IMR-90 (cell line): ENCODE measurements around the gene TVP23C. TPM values are rescaled to one million over a fixed set of nuclear protein-coding genes. Genes with fewer than 3 reads are reported as not detected.

Source experiments
- ATAC-seq: fragments of 200-7000 bp; cut with Tn5 transposase; 2 replicates; pipeline ENCODE4 v1.9.1; 2020; ENCODE audit warnings: low read depth, mild to moderate bottlenecking, moderate library complexity
- BruUV-seq: library from RNA; stranded (reverse); fragments of 400-500 nt; replicated peaks from 2 replicates; lab custom pipeline; 2021; lab: Mats Ljungman, UMichigan
- CTCF ChIA-PET: fragments of 300-600 bp; formaldehyde crosslinking; extraction: SDS; loops from one replicate; lab custom pipeline; 2021; ENCODE audit warnings: antibody characterized with exemption; lab: Yijun Ruan, JAX
- POLR2A ChIA-PET: fragments of 300-600 bp; sonication (Branson Sonifier 250); formaldehyde crosslinking; loops from one replicate; lab custom pipeline; 2022; ENCODE audit warnings: antibody characterized with exemption; ENCODE audit not compliant: unreplicated experiment; lab: Charles Lee
- DNase-seq: peaks from one replicate; pipeline ENCODE4 v3.0.0; 2013
- H2AFZ ChIP-seq: replicated peaks from 2 replicates; pipeline ENCODE3; 2013; ENCODE audit warnings: low read length, mild to moderate bottlenecking; ENCODE audit not compliant: poor library complexity
- H2AK5ac ChIP-seq: 2 replicates; pipeline ENCODE4 v1.6.1; 2013; ENCODE audit warnings: low read depth, low read length, inconsistent platforms
- H2AK9ac ChIP-seq: replicated peaks from 2 replicates; pipeline ENCODE3; 2013; ENCODE audit warnings: mild to moderate bottlenecking, low read depth, low read length, moderate library complexity; ENCODE audit not compliant: poor library complexity
- H2BK120ac ChIP-seq: 2 replicates; pipeline ENCODE4 v1.6.1; 2013; ENCODE audit warnings: low read depth, low read length, inconsistent platforms
- H2BK15ac ChIP-seq: 3 replicates; pipeline ENCODE4 v1.6.1; 2013; ENCODE audit warnings: low read depth, low read length, inconsistent platforms
- H2BK20ac ChIP-seq: 2 replicates; pipeline ENCODE4 v1.6.1; 2013; ENCODE audit warnings: low read depth, mild to moderate bottlenecking, inconsistent platforms, low read length, moderate library complexity
- H2BK5ac ChIP-seq: 2 replicates; pipeline ENCODE4 v1.6.1; 2013; ENCODE audit warnings: mild to moderate bottlenecking, low read depth, low read length, inconsistent platforms; ENCODE audit not compliant: poor library complexity, severe bottlenecking
- H3K14ac ChIP-seq: replicated peaks from 2 replicates; pipeline ENCODE4 v1.6.1; 2013; ENCODE audit warnings: low read depth, low read length, inconsistent platforms
- H3K18ac ChIP-seq: 2 replicates; pipeline ENCODE4 v1.6.1; 2013; ENCODE audit warnings: low read depth, low read length, control low read depth
- H3K23ac ChIP-seq: 2 replicates; pipeline ENCODE4 v1.6.1; 2013; ENCODE audit warnings: low read depth, low read length, inconsistent platforms
- H3K27ac ChIP-seq: 2 replicates; pipeline ENCODE4 v1.5.1; 2013; ENCODE audit warnings: mild to moderate bottlenecking, control low read depth, low read length; ENCODE audit not compliant: insufficient read depth
- H3K27me3 ChIP-seq: 2 replicates; pipeline ENCODE4 v1.6.1; 2013; ENCODE audit warnings: low read length; ENCODE audit not compliant: control insufficient read depth, insufficient read depth
- H3K36me3 ChIP-seq: 2 replicates; pipeline ENCODE4 v1.6.1; 2013; ENCODE audit warnings: low read length, mixed read lengths; ENCODE audit not compliant: control insufficient read depth, insufficient read depth
- H3K4ac ChIP-seq: 2 replicates; pipeline ENCODE4 v1.6.1; 2013; ENCODE audit warnings: low read depth, low read length, inconsistent platforms
- H3K4me1 ChIP-seq: 2 replicates; pipeline ENCODE4 v1.6.1; 2013; ENCODE audit warnings: low read length, mixed read lengths; ENCODE audit not compliant: control insufficient read depth, insufficient read depth
- H3K4me2 ChIP-seq: 2 replicates; pipeline ENCODE4 v1.6.1; 2013; ENCODE audit warnings: low read depth, mild to moderate bottlenecking, control low read depth, low read length, moderate library complexity
- H3K4me3 ChIP-seq: 2 replicates; pipeline ENCODE4 v1.5.1; 2013; ENCODE audit warnings: low read depth, mild to moderate bottlenecking, control low read depth, low read length, moderate library complexity; ENCODE audit not compliant: insufficient read depth
- H3K56ac ChIP-seq: 2 replicates; pipeline ENCODE4 v1.6.1; 2013; ENCODE audit warnings: low read length, inconsistent platforms; ENCODE audit not compliant: insufficient read depth; ENCODE audit errors: extremely low read depth
- H3K79me1 ChIP-seq, 2 experiments: 2 replicates each; pipeline ENCODE4 v1.6.1; 2013; ENCODE audit warnings: low read length in 2 of 2, inconsistent platforms in 1 of 2, low read depth in 1 of 2
- H3K9ac ChIP-seq: 2 replicates; pipeline ENCODE4 v1.6.1; 2013; ENCODE audit warnings: low read depth, low read length, control low read depth
- H3K9me1 ChIP-seq: 2 replicates; pipeline ENCODE4 v1.6.1; 2013; ENCODE audit warnings: low read length, inconsistent platforms; ENCODE audit not compliant: insufficient read depth
- H3K9me3 ChIP-seq: 2 replicates; pipeline ENCODE4 v1.6.1; 2013; ENCODE audit warnings: low read length; ENCODE audit not compliant: control insufficient read depth, insufficient read depth
- H4K20me1 ChIP-seq: 2 replicates; pipeline ENCODE4 v1.6.1; 2013; ENCODE audit warnings: low read length, inconsistent platforms; ENCODE audit not compliant: insufficient read depth
- H4K5ac ChIP-seq: 2 replicates; pipeline ENCODE4 v1.6.1; 2013; ENCODE audit warnings: mild to moderate bottlenecking, low read depth, low read length, control low read depth
- H4K8ac ChIP-seq, 2 experiments: 2 replicates each; pipeline ENCODE4 v1.6.1; 2013; ENCODE audit warnings: low read depth in 2 of 2, low read length in 2 of 2, control low read depth in 1 of 2, inconsistent platforms in 1 of 2
- H4K91ac ChIP-seq: 2 replicates; pipeline ENCODE4 v1.6.1; 2013; ENCODE audit warnings: low read depth, low read length, inconsistent platforms; ENCODE audit not compliant: insufficient read depth
- BHLHE40 ChIP-seq: fragments of 150-350 bp; IDR thresholded peaks from 2 replicates; pipeline ENCODE4 v1.6.1; 2016; ENCODE audit warnings: mild to moderate bottlenecking, low read depth, low read length
- CEBPB ChIP-seq: IDR thresholded peaks from 2 replicates; pipeline ENCODE4 v1.6.1; 2012; ENCODE audit warnings: low read depth, low read length, improper control_type of control experiment
- CHD1 ChIP-seq: IDR thresholded peaks from 2 replicates; pipeline ENCODE4 v1.6.1; 2012; ENCODE audit warnings: low read depth, low read length, improper control_type of control experiment
- CTCF ChIP-seq: conservative IDR thresholded peaks from 2 replicates; pipeline ENCODE4 v1.5.1; 2012; ENCODE audit warnings: mild to moderate bottlenecking, low read depth, low read length, improper control_type of control experiment
- FOS ChIP-seq: fragments of 150-350 bp; IDR thresholded peaks from 2 replicates; pipeline ENCODE4 v1.6.1; 2016; ENCODE audit warnings: low read depth, low read length
- MAFK ChIP-seq: IDR thresholded peaks from 2 replicates; pipeline ENCODE4 v1.6.1; 2012; ENCODE audit warnings: low read depth, low read length, improper control_type of control experiment
- MAZ ChIP-seq: IDR thresholded peaks from 2 replicates; pipeline ENCODE4 v1.6.1; 2012; ENCODE audit warnings: low read depth, mild to moderate bottlenecking, low read length, improper control_type of control experiment, moderate library complexity, borderline replicate concordance
- MXI1 ChIP-seq: IDR thresholded peaks from 2 replicates; pipeline ENCODE4 v1.6.1; 2012; ENCODE audit warnings: low read depth, mild to moderate bottlenecking, low read length, moderate library complexity, borderline replicate concordance
- NFE2L2 ChIP-seq: fragments of 150-350 bp; IDR thresholded peaks from 2 replicates; pipeline ENCODE4 v1.6.1; 2016; ENCODE audit warnings: low read depth, mild to moderate bottlenecking, low read length
- POLR2A ChIP-seq: IDR thresholded peaks from 2 replicates; pipeline ENCODE4 v1.6.1; 2012; ENCODE audit warnings: mild to moderate bottlenecking, low read depth, low read length
- RAD21 ChIP-seq: IDR thresholded peaks from 2 replicates; pipeline ENCODE4 v1.6.1; 2012; ENCODE audit warnings: low read length, improper control_type of control experiment
- RCOR1 ChIP-seq: IDR thresholded peaks from 2 replicates; pipeline ENCODE4 v1.6.1; 2012; ENCODE audit warnings: mild to moderate bottlenecking, low read length, improper control_type of control experiment; ENCODE audit not compliant: insufficient replicate concordance
- RFX5 ChIP-seq: IDR thresholded peaks from 2 replicates; pipeline ENCODE4 v1.8.0; 2012; ENCODE audit warnings: low read depth, mild to moderate bottlenecking, low read length, moderate library complexity
- SMC3 ChIP-seq: fragments of 150-350 bp; IDR thresholded peaks from 2 replicates; pipeline ENCODE4 v1.6.1; 2016; ENCODE audit warnings: low read depth, mild to moderate bottlenecking, antibody characterized with exemption, low read length, moderate library complexity
- USF2 ChIP-seq: fragments of 150-350 bp; IDR thresholded peaks from 2 replicates; pipeline ENCODE4 v1.6.1; 2017; ENCODE audit warnings: mild to moderate bottlenecking, antibody characterized with exemption, low read length, low read depth
- WGBS, 2 experiments: methylation state at CpG; one replicate each; pipeline versions ENCODE4 v1.1.5 to v1.1.7; 2013; ENCODE audit warnings: missing lambda C conversion rate in 2 of 2; ENCODE audit not compliant: insufficient read length in 1 of 2; ENCODE audit errors: extremely low coverage in 2 of 2; 5-methylcytosine and 5-hydroxymethylcytosine counted together
- dilution Hi-C: fragments of 300-500 bp; cut with HindIII; formaldehyde crosslinking; loops from one replicate; pipeline ENCODE4 v1.14.3; 2018; ENCODE audit warnings: low sequenced_read_pairs; ENCODE audit not compliant: unreplicated experiment
- in situ Hi-C: fragments of 300-500 bp; cut with MboI; formaldehyde crosslinking; loops from 3 replicates; pipeline ENCODE4 v1.14.3; 2019; ENCODE audit warnings: low sequenced_read_pairs, inconsistent platforms, mixed read lengths
- intact Hi-C: fragments of 100-400 bp; cut with micrococcal nuclease; formaldehyde crosslinking; loops from 2 replicates; pipeline ENCODE4 v1.10.0; 2022
- polyA plus RNA-seq, 3 experiments: library from polyadenylated mRNA; depleted of rRNA; stranded (reverse); fragments of >200 nt; gene quantifications; 2 replicates each; pipeline ENCODE4 v1.2.3, GENCODE V29; 2012; ENCODE audit warnings: low replicate concordance in 1 of 3
- total RNA-seq: library from RNA; depleted of rRNA; stranded (reverse); fragments of >200 nt; gene quantifications from 2 replicates; pipeline ENCODE4 v1.2.3, GENCODE V29; 2012
- TF ChIP-seq, protein P1 (sequence below): fragments of 150-350 bp; IDR thresholded peaks from 2 replicates; pipeline ENCODE4 v1.6.1; 2016; ENCODE audit warnings: low read depth, mild to moderate bottlenecking, low read length, moderate library complexity, borderline replicate concordance

The TVP23C gene
- total and polyA plus RNA-seq, 2 of the 4 experiments (the other 2 are of a cell fraction) = 7.5 to 12.0 TPM

- 0 out of 2 replicates have a peak overlapping the region, but pooled peaks have one; percentile 21 for H3K4ac ChIP-seq
- intact Hi-C loops (no loop called here), in situ Hi-C loops (no loop called here), dilution Hi-C loops (no loop called here)
- peaks cover 20% of the 10 kb centered on the region for H3K4me1 ChIP-seq
- WGBS, 2 experiments = no CpG with 5 or more reads among the region's 1 CpG
- H2AFZ ChIP-seq = no peak overlapping the region
- H3K79me1 ChIP-seq = no peaks in the 10 kb centered on the region
- no peak overlapping the region for H3K56ac ChIP-seq
- no TSS peak for BruUV-seq
- H3K27me3 ChIP-seq = no peaks in the 10 kb centered on the region
- no peaks in the 10 kb centered on the region for H4K20me1 ChIP-seq
- no peak overlapping the region for H3K4me3 ChIP-seq
- no peak for DNase-seq
- H3K9ac ChIP-seq = no peak overlapping the region
- peak overlapping the region; percentile 27; the same call in 1 of the 2 replicates for H2BK20ac ChIP-seq
- no peak overlapping the region for H2AK5ac ChIP-seq
- no peak overlapping the region for H2AK9ac ChIP-seq
- no peak overlapping the region for H3K23ac ChIP-seq
- no peak overlapping the region for H3K14ac ChIP-seq
- no peak overlapping the region for H2BK15ac ChIP-seq
- peaks cover 3% of the 10 kb centered on the region for H3K9me3 ChIP-seq
- no peak for ATAC-seq
- CTCF ChIA-PET = no interaction called here
- no peak overlapping the region for H4K91ac ChIP-seq
- POLR2A ChIA-PET = no interaction called here
- peaks cover 3% of the 10 kb centered on the region; the same call in 1 of the 2 replicates for H3K36me3 ChIP-seq
- H3K27ac ChIP-seq = no peak overlapping the region
- H2BK5ac ChIP-seq = no peak overlapping the region
- H3K4me2 ChIP-seq = no peak overlapping the region
- H4K8ac ChIP-seq = no peak overlapping the region
- H4K5ac ChIP-seq = no peak overlapping the region
- 0 out of 2 replicates have a peak overlapping the region, but pooled peaks have one; percentile 54 for H2BK120ac ChIP-seq
- TF ChIP-seq RFX5 (no peak), MAZ (no peak), CEBPB (no peak), CTCF (no peak), BHLHE40 (no peak), NFE2L2 (no peak), FOS (no peak), MXI1 (no peak), SMC3 (no peak), USF2 (no peak), RAD21 (no peak), CHD1 (no peak), MAFK (no peak), RCOR1 (no peak), POLR2A (no peak)
- TF ChIP-seq, protein P1, sequence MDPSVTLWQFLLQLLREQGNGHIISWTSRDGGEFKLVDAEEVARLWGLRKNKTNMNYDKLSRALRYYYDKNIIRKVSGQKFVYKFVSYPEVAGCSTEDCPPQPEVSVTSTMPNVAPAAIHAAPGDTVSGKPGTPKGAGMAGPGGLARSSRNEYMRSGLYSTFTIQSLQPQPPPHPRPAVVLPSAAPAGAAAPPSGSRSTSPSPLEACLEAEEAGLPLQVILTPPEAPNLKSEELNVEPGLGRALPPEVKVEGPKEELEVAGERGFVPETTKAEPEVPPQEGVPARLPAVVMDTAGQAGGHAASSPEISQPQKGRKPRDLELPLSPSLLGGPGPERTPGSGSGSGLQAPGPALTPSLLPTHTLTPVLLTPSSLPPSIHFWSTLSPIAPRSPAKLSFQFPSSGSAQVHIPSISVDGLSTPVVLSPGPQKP = no peak
- peaks cover 14% of the 10 kb centered on the region; the same call in 1 of the 2 replicates for H3K9me1 ChIP-seq
- H3K18ac ChIP-seq = peak overlapping the region; percentile 24; the same call in 1 of the 2 replicates
Measured at GRCh38 chr17:15452746-15453145, 110.5 kb downstream of the TVP23C start.
